Stimulated activated CD8-positive, alpha-beta memory T cell treated with anti-CD3 and anti-CD28 coated beads, Interleukin-7, amount 100 ng/mL, for 1 hour (primary cell): ENCODE measurements around the gene FHAD1.
A peak's percentile ranks its signal among the peaks of the same experiment; 100 is the strongest.

ENCODE experiments used
- DNase-seq, 2 donors: peaks; one replicate each; pipeline ENCODE4 v3.0.0-alpha.2; 2020; ENCODE audit warnings: low read depth in 2 of 2

The FHAD1 gene

GRCh38 chr1:15248216-15248615, 1.2 kb downstream of the FHAD1 start:
- no peak for DNase-seq

DNA sequence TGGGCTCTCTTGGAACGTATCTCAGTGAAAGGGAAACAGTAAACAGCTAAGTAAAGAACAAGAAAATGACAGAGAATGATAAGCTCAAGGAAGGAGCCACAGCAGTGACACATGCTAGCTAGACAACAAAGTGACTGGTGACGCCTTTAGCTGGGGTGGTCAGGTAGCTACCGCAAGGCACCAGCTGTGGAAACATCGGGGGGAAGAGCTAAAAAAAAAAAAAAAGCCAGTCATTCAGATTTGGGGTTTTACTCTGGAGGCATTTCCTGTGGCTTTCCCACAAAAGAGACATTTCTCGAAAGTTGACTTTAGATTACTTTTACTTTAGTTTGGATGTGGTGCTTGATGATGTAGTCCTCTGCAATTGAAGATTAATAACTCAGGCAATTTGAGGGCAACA, 2.1 kb downstream of the FHAD1 start:
- peak in 1 of 2 donors; percentile 18 for DNase-seq

DNA sequence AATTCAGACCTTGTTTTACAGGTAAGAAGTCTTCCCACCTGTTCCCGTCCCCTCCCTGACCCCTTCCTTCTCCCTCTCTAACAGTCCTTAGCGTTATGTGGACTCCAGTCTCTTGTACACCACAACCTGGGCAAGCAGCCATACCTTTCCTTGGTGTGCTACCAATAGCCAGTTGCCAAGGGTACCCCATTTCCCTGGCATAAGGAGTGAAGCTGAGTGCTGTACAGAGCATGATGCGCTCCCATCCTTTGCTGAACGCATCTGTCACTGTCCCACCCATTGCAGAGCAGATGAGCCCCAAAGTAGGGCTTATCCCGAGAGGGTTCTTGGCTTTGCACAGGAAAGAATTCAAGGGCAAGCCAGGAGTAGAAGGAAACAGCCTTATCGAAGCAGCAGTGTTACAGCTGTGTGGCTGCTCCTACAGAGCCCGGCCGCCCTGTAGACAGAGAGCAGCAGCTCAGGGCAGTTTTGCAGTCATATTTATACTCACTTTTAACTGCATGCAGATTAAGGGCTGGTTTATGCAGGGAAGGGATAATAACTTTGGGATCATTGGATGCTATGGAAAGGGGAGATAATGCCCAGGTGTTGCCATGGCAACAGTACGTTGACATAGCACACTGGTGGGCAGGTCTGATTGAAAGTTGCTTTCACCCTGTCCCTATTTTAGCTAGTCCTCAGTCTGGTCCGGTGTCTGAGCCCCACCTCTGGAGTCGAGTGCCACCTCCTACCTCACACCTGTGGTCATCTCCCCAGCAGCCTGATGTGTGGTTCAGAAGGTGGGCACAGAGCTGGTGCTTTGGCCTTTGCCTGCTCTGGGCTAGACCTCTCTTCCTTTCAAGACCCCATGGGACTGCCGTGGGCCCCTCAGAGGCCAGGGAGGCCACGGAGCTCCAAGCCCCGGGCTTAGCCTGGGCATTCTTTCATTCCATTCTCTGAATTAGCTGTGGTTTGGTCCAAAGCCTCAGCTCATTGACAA, 5.1 kb downstream of the FHAD1 start:
- DNase-seq, result no peak

GRCh38 chr1:15254559-15254958, 7.5 kb downstream of the FHAD1 start:
- no peak for DNase-seq

- DNase-seq, result no peak
Measured at GRCh38 chr1:15255582-15256149, 8.6 kb downstream of the FHAD1 start.

GRCh38 chr1:15256584-15256983, 9.6 kb downstream of the FHAD1 start:
- no peak for DNase-seq

DNA sequence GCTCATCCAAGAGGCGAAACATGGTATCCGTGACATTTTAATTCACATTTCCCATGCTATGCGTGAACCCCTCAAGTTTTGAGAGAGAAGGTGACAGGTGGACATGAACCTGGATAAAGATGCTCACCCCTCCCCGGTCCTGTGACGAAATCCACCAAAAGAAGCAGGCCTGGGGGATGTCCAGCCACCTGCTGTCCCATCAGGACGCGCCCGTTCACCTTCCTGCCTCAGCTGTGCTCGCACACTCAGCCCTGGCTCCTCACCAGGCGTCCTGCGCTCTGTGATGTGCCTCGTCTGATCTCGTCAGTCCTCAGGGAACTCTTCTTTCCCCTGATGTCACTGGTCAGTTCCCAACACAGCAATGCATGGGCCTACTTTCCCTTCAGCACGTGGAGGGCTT, 10.3 kb downstream of the FHAD1 start:
- DNase-seq, result no peak

- no peak for DNase-seq
Measured at GRCh38 chr1:15258833-15259621, 12.0 kb downstream of the FHAD1 start.

DNA sequence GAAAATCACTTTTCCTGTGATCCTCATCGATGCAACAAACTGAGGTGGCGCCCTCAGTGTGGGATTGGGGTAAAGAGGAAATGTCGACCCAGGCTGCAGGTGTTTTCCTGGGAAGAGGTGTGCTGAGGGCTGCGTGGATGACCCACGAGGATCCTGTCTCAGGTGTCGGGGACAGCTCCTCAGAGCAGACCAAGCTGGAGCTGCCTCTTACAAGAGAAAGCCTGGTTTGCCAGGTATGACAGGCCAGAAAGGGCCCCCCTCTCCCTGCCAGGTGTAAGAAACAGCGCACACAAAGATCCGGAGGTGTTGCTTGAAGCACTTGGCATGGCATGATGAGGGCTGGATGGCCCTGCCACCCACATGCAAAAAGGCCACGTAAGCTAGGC, 12.6 kb downstream of the FHAD1 start:
- no peak for DNase-seq

GRCh38 chr1:15260418-15261154, 13.6 kb downstream of the FHAD1 start:
- no peak for DNase-seq

DNA sequence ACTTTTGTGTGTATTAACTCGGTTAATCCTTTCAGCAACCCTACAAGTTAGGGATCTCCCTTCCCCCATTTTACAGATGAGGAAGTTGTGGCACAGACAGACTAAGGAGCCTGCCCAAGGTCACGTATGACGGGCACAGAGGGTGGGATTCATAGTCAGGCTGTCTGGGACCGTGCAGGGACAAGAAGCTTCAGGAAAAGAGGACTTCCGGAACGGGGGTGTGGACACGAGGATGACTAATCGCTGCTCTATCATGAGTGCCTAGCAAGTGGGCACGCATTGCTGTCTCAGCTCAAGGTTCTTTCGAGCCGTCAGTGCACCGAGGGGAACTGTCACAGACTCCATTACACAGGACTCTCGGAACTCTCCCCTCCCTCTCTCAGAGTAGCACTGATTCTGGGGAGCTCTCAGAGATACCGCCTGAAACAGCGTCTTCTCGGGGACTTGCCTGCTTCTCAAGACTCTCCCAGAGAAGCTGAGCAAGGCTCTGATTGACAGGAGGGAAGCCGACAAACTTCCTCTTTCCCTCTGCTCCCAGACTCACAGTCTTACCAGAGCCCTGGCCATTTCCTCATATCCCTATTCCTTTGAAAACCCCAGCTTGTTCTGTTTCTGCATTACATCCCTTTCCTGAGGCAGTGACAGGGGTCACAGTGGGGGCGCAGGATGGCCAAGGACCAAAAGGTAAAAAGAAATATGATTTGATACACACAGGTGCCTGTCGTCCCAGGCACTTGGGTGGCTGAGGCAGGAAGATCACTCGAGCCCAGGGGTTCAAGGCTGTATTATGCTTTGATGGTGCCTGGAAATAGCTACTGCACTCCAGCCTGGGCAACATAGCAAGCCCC, 14.4 kb downstream of the FHAD1 start:
- no peak for DNase-seq

- no peak for DNase-seq
Measured at GRCh38 chr1:15262003-15262377, 15.0 kb downstream of the FHAD1 start.

DNA sequence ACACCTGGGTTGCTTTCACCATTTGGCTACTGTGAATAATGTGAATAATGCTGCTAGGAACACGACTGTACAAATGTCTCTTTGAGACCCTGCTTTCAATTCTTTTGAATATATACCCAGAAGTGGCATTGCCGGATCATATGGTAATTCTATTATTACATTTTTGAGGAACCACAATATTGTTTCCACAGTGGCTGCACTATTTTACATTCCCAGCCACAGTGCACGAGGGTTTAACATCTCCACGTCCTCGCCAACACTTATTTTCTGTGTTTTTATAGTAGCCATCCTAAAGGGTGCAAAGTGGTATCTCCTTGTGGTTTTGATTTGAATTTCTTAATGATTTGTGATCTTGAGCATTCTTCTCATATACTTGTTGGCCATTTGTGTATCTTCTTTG, 15.7 kb downstream of the FHAD1 start:
- no peak for DNase-seq

DNA sequence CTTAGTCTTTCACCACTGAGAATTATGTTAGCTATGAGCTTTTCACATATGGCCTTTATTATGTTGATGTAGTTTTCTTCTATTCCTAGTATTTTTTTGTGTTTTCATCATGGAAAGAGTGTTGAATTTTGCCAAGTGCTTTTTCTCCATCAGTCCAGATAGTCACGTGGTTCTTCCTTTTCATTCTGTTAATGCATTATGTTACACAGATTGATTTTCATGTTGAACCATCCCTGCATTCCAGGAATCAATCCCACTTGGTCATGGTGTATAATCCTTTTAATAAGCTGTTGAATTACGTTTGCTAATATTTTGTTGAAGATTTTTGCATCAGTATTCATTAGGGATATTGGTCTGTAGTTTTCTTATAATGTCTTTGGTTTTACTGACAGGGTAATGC, 17.7 kb downstream of the FHAD1 start:
- DNase-seq, result no peak

DNA sequence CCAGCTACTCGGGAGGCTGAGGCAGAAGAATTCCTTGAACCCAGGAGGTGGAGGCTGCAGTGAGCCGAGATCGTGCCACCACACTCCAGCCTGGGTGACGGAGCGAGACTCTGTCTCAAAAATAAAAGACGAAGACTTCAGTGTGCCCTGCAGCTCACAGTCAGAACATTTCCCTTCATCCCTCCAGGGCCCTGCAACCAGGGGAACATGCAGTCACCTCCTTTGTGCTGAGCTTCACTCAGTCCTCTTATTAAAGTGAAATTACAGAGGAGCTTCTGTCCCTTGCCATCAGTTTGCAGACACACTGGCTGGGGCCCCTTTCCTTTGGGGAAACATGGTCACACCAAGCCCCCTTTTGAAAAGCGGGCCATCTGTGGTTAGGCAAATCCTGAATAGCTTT, 24.2 kb downstream of the FHAD1 start:
- DNase-seq, result no peak

DNA sequence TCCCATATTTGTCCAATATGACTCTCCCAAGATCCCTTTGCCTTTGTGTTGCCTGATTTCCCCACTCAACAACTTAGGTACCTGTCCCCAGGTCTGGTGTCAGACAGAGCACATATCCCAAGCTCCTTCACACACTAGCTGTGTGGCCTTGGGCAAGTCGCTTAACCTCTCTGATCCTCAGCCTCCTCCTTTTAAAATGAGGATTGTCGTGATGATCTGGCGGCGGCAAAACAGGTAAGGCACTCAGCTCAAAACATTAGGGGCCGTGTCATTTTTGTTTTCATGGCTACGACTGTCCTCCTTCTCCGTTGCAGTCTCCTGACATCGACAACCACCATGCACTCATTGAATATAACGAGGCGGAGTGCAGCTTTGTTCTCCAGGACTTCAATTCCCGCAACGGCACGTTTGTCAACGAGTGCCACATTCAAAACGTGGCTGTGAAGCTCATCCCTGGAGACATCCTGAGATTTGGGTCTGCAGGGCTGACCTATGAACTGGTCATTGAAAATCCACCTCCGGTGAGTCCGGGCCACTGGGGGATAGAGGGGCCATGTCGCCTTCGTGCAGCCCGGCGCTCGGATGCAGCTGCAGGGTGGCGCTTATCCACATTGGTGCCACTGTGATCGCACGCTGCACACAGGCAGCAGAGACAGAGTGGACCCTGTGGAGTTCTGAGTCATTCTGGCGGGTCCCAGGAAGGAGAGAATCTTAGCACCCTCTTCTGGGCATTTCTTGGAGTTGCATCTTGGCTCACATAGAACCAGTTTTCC, 25.2 kb downstream of the FHAD1 start:
- no peak for DNase-seq

DNA sequence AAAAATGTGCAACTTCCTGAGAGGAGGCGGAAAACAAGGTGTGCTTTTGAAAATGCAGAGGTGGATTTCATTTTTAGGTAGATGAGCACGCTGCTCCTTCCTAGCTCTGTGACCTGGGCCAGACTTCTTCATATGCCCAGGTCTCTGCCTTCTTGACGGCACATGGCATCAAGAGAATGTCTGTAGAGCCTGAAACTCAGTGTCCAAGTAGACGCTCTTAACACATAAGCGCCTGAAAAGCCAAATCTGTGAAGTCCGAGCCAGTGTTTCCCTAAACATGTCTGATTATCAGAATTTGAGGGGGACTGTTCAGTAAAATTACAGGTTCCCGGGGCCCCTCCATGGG, 25.7 kb downstream of the FHAD1 start:
- no peak for DNase-seq

DNA sequence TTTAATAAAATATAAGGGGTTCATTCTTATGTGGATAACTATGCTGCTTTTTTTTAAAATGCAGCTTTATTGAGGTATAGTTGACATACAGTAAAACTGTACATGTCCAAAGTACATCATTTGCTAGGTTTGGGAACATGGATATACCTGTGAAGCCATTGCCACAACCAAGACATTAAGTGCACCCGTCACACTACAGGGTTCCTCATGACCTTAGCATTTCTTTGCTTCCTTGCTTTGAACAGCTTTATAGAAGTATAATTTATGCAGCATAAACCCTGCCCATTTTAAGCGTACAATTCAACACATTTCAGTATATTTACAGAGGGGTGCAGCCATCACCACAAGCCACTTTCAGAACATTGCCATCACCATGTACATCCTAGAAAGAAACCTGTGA, 26.3 kb downstream of the FHAD1 start:
- no peak for DNase-seq

- no peak for DNase-seq
Measured at GRCh38 chr1:15275921-15276683, 29.1 kb downstream of the FHAD1 start.
